SK-N-SH treated with all-trans-retinoic acid at 6 μM for 48 hours (cell line): ENCODE results near the gene CRB3.

Experiments
- ATAC-seq: fragments of 200-7000 bp; cut with Tn5 transposase; 3 replicates; pipeline ENCODE4 v1.9.1; 2020; ENCODE audit warnings: mild to moderate bottlenecking, moderate library complexity
- ARNTL ChIP-seq: fragments of 450-650 bp; formaldehyde crosslinking; IDR thresholded peaks from 2 replicates; pipeline ENCODE4 v1.5.0; 2020; ENCODE audit warnings: low read depth, mild to moderate bottlenecking, moderate library complexity, borderline replicate concordance
- BACH2 ChIP-seq: fragments of 250-450 bp; sonication (Bioruptor Pico); IDR thresholded peaks from 2 replicates; pipeline ENCODE4 v1.9.0; 2021; ENCODE audit warnings: mild to moderate bottlenecking, borderline replicate concordance
- CREB5 ChIP-seq: fragments of 250-450 bp; sonication (Bioruptor Pico); IDR thresholded peaks from 2 replicates; pipeline ENCODE4 v1.5.1; 2020; ENCODE audit warnings: low read depth, mild to moderate bottlenecking, moderate library complexity
- ISL1 ChIP-seq: fragments of 250-450 bp; sonication (Bioruptor Pico); IDR thresholded peaks from 2 replicates; pipeline ENCODE4 v2.1.2; 2022; ENCODE audit warnings: mild to moderate bottlenecking, moderate library complexity
- OSR1 ChIP-seq: fragments of 250-450 bp; sonication (Bioruptor Pico); IDR thresholded peaks from 2 replicates; pipeline ENCODE4 v1.8.0; 2022; ENCODE audit warnings: moderate library complexity, mild to moderate bottlenecking, inconsistent platforms
- PPARA ChIP-seq: fragments of 250-450 bp; sonication (Bioruptor Pico); IDR thresholded peaks from 2 replicates; pipeline ENCODE4 v1.5.0; 2020; ENCODE audit warnings: mild to moderate bottlenecking, borderline replicate concordance
- SNAI2 ChIP-seq: fragments of 250-450 bp; sonication (Bioruptor Pico); IDR thresholded peaks from 2 replicates; pipeline ENCODE4 v1.5.0; 2020; ENCODE audit warnings: mild to moderate bottlenecking, moderate library complexity
- TCF4 ChIP-seq: fragments of 250-450 bp; sonication (Bioruptor Pico); IDR thresholded peaks from 2 replicates; pipeline ENCODE4 v1.8.0; 2021; ENCODE audit warnings: mild to moderate bottlenecking, moderate library complexity, borderline replicate concordance
- TSHZ2 ChIP-seq: fragments of 250-450 bp; sonication (Bioruptor Pico); IDR thresholded peaks from 2 replicates; pipeline ENCODE4 v1.5.0; 2020; ENCODE audit warnings: mild to moderate bottlenecking, moderate library complexity
- ZC3H10 ChIP-seq: fragments of 250-450 bp; sonication (Bioruptor Pico); IDR thresholded peaks from 2 replicates; pipeline ENCODE4 v1.5.1; 2021; ENCODE audit warnings: mild to moderate bottlenecking, moderate library complexity
- ZFP30 ChIP-seq: fragments of 450-650 bp; formaldehyde crosslinking; IDR thresholded peaks from 2 replicates; pipeline ENCODE4 v1.5.0; 2022; ENCODE audit warnings: mild to moderate bottlenecking, moderate library complexity
- ZNF565 ChIP-seq: fragments of 450-650 bp; formaldehyde crosslinking; conservative IDR thresholded peaks from 2 replicates; pipeline ENCODE4 v1.5.0; 2020; ENCODE audit warnings: low read depth, mild to moderate bottlenecking, moderate library complexity
- ZNF8 ChIP-seq: fragments of 450-650 bp; formaldehyde crosslinking; IDR thresholded peaks from 2 replicates; pipeline ENCODE4 v1.5.0; 2020; ENCODE audit warnings: mild to moderate bottlenecking, moderate library complexity
- TF ChIP-seq, protein P1 (sequence below): fragments of 250-450 bp; sonication (Bioruptor Pico); IDR thresholded peaks from 2 replicates; pipeline ENCODE4 v1.8.0; 2020; ENCODE audit warnings: mild to moderate bottlenecking, moderate library complexity, borderline replicate concordance
- TF ChIP-seq, protein P2 (sequence below): fragments of 250-450 bp; sonication (Bioruptor Pico); IDR thresholded peaks from 2 replicates; pipeline ENCODE4 v1.5.1; 2021; ENCODE audit warnings: mild to moderate bottlenecking, moderate library complexity

Gene CRB3

GRCh38 chr19:6495947-6496346 is 31.9 kb downstream of the CRB3 start:
- no peak for TF ChIP-seq ISL1 (CRISPR knock-in tag)
- TF ChIP-seq CREB5 (CRISPR knock-in tag) = no peak
- no peak for TF ChIP-seq ZNF8 (CRISPR knock-in tag)
- TF ChIP-seq TCF4 = no peak
- no peak for TF ChIP-seq BACH2 (CRISPR knock-in tag)
- TF ChIP-seq ZNF565 (CRISPR knock-in tag) = no peak
- TF ChIP-seq, protein P1, sequence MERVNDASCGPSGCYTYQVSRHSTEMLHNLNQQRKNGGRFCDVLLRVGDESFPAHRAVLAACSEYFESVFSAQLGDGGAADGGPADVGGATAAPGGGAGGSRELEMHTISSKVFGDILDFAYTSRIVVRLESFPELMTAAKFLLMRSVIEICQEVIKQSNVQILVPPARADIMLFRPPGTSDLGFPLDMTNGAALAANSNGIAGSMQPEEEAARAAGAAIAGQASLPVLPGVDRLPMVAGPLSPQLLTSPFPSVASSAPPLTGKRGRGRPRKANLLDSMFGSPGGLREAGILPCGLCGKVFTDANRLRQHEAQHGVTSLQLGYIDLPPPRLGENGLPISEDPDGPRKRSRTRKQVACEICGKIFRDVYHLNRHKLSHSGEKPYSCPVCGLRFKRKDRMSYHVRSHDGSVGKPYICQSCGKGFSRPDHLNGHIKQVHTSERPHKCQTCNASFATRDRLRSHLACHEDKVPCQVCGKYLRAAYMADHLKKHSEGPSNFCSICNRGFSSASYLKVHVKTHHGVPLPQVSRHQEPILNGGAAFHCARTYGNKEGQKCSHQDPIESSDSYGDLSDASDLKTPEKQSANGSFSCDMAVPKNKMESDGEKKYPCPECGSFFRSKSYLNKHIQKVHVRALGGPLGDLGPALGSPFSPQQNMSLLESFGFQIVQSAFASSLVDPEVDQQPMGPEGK (CRISPR knock-in tag) = no peak
- TF ChIP-seq, protein P2, sequence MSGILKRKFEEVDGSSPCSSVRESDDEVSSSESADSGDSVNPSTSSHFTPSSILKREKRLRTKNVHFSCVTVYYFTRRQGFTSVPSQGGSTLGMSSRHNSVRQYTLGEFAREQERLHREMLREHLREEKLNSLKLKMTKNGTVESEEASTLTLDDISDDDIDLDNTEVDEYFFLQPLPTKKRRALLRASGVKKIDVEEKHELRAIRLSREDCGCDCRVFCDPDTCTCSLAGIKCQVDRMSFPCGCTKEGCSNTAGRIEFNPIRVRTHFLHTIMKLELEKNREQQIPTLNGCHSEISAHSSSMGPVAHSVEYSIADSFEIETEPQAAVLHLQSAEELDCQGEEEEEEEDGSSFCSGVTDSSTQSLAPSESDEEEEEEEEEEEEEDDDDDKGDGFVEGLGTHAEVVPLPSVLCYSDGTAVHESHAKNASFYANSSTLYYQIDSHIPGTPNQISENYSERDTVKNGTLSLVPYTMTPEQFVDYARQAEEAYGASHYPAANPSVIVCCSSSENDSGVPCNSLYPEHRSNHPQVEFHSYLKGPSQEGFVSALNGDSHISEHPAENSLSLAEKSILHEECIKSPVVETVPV (CRISPR knock-in tag) = no peak
- no peak for TF ChIP-seq PPARA (CRISPR knock-in tag)
- no peak for TF ChIP-seq TSHZ2 (CRISPR knock-in tag)
- TF ChIP-seq ZC3H10 = no peak
- TF ChIP-seq OSR1 (CRISPR knock-in tag) = no peak
- TF ChIP-seq ZFP30 (CRISPR knock-in tag) = no peak
- no peak for TF ChIP-seq SNAI2 (CRISPR knock-in tag)
- TF ChIP-seq ARNTL (CRISPR knock-in tag) = no peak
- no peak for ATAC-seq

GRCh38 chr19:6498294-6499036 is 34.4 kb downstream of the CRB3 start:
- ATAC-seq = no peak

More at GRCh38 chr19:6498294-6499036, 34.4 kb downstream of the CRB3 start:
- no peak for TF ChIP-seq TSHZ2 (CRISPR knock-in tag)
- TF ChIP-seq, all 23 proteins: peak for 0
